Measurements from ENCODE around the gene ZKSCAN8.
A peak's percentile ranks its signal among the peaks of the same experiment; 100 is the strongest.

ZKSCAN8 gene

DNA sequence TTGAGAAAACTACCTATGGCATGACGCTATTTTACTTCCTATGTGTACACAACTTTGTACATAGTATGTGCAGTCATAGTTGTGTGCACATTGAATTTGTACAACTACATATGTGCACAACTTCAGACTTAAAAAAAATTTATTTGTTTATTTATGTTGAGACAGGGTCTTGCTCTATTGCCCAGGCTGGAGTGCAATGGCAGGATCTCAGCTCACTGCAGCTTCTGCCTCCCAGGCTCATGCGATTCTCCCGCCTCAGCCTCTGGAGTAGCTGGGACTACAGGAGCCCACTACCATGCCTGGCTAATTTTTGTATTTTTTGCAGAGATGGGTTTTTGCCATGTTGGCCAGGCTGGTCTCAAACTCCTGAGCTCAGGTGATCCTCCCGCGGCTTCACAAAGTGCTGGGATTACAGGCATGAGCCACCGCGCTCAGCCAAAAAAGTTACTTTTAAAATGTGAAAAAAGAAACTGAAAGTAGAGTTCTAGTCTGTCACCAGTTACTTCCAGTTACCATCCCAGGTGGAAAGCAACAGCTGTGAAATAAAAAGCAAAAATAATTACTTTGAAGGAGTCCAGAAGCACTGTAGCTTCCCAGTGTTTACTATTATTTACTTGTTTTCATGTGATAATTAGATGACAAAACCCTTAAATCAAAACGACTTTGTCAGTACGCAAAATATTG is 1.7 kb upstream of the ZKSCAN8 start:
- peak; percentile 26 for DNase-seq (ENCODE audit: low spot score)

GRCh38 chr6:28140616-28141015 is 1.1 kb upstream of the ZKSCAN8 start:
- no peak for DNase-seq (ENCODE audit: low spot score)

DNA sequence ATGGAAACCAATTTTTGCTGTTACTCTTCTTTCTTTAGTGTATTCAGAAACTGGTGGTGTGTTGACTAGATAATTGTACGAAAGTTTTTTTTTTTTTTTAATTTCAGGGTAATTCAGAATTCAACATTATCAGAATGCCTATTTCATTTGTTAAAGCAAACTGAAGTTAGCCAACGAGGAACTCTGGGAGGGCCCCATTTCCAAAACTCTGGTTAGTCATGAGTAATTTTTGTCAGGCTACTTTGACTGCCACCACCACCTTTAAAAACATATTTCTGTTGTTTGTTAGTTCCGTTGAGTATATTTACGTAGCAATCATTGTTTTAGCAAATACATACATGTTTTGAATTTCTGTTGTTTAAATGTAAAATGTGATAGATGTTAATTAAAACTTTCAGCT is 763 bp downstream of the ZKSCAN8 start:
- DNase-seq (ENCODE audit: low spot score) = peak; percentile 65

DNA sequence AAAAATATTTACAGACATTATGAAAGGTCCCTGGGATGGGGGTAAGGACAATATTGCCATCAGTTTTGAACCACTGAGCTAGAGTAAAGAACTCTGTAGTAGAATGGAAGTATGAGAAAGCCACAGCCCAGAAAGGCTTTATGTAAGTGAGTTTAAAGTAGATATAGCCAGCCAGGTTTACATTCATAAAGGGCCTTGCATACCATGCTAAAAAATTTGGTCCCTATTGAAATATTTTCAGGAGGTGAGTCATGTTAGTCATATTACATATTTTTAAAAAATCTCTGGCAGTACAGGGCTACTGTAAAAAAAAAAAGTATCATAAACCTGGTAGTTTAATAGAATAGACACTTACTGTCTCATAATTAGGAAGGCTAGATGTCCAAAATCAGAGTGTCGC is 3.5 kb downstream of the ZKSCAN8 start:
- DNase-seq (ENCODE audit: low spot score) = no peak

DNA sequence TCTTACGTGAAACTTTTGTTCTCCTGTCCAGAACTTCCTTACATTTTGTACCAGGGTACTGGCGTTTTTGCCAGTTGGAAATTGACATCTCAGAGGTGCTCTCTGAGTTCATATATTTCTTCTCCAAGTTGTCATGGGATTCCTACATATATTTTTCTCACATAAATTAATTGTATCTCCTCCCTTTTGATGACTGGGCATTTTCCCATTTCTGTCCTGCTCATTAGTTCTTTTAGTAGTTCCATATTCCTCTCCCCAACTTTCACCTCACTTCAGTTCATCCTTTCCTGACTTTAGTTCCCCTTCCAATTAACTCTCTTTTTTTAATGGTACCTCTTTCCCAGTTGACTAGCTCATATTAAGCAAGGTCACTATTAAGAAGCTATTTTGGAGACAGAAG is 10.8 kb downstream of the ZKSCAN8 start:
- DNase-seq (ENCODE audit: low spot score) = no peak

DNA sequence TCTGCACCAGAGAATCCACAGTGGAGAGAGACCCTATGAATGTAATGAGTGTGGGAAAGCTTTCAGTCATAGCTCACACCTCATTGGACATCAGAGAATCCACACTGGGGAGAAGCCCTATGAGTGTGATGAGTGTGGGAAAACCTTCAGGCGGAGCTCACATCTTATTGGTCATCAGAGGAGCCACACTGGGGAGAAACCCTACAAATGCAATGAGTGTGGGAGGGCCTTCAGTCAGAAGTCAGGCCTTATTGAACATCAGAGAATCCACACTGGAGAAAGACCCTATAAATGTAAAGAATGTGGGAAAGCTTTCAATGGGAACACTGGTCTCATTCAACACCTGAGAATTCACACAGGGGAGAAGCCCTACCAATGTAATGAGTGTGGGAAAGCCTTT is 11.9 kb downstream of the ZKSCAN8 start:
- no peak for DNase-seq (ENCODE audit: low spot score)

- DNase-seq (ENCODE audit: low spot score) = no peak
Observed at GRCh38 chr6:28154357-28154756, 12.7 kb downstream of the ZKSCAN8 start.

DNA sequence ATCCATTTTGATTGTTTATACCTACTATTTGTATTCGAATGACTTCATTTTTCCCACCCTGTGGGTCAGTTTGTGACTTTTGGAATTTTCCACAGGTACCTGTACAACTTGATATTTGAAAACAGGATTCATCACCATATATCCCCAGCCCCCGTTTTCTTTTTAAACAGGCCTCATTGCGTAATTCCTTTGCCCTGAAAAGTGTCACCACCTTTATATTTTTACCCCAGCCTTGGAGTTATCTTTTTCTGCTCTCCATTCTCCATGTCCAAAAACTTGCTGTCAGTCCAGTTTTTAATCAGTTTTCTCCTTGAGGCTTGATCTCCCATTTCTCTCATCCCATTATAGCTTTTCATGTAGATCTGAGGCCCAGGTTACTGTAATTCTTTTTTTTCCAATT is 16.6 kb downstream of the ZKSCAN8 start:
- DNase-seq (ENCODE audit: low spot score) = no peak

DNA sequence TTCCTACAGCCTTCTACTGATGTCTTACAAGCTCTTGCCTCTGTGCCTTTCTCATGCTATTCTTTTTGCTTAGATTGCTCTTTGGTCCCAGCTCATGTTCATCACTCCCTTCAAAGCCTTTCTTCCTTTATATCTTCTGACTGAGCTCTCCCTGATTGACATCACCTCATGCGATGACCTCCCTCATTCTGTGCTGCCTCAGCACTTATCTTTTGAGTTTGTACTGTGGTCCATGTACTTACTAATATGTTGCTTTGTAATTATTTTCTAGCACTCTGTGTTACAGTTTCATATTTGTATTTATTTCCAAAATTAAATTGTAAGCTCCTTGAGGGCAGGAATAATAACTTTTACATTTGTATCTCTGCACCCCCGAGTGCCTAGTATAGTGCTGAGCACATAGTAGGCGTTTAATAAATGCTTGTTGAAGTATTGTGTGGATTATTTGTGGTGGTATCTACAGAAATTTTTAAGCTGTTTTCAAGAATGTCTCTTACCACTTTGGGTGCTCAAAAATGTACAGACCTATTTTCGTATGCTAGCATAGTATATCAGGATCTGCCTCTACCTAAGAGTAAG is 17.4 kb downstream of the ZKSCAN8 start:
- no peak for DNase-seq (ENCODE audit: low spot score)

- no peak for DNase-seq (ENCODE audit: low spot score)
Observed at GRCh38 chr6:28160233-28160632, 18.6 kb downstream of the ZKSCAN8 start.

- DNase-seq (ENCODE audit: low spot score) = peak; percentile 74
Observed at GRCh38 chr6:28161410-28162079, 19.9 kb downstream of the ZKSCAN8 start.

GRCh38 chr6:28165563-28165962 is 23.9 kb downstream of the ZKSCAN8 start:
- DNase-seq (ENCODE audit: low spot score) = no peak

- DNase-seq (ENCODE audit: low spot score) = no peak
Observed at GRCh38 chr6:28167068-28167467, 25.4 kb downstream of the ZKSCAN8 start.

DNA sequence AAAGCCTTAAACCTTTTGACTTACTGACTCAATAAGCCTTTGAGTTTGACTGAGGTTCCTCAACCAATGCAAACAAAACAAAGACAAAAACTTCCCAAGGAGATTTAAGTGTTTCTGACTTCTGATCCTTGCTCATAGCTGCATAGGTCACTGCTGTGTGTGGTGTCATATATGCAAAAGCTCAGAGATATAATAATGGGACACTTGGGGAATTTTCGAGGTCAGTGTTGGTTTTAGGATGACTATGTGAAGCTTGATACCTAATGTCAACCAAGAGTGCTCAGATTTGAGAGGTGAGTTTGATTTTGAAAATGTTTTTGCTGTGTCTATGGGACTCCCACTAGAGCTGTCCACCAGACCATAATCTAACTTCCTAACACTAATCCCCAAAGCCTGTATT is 26.2 kb downstream of the ZKSCAN8 start:
- DNase-seq (ENCODE audit: low spot score) = no peak

GRCh38 chr6:28171271-28171670 is 29.6 kb downstream of the ZKSCAN8 start:
- DNase-seq (ENCODE audit: low spot score) = no peak

- no peak for DNase-seq (ENCODE audit: low spot score)
Observed at GRCh38 chr6:28172006-28172405, 30.3 kb downstream of the ZKSCAN8 start.

DNA sequence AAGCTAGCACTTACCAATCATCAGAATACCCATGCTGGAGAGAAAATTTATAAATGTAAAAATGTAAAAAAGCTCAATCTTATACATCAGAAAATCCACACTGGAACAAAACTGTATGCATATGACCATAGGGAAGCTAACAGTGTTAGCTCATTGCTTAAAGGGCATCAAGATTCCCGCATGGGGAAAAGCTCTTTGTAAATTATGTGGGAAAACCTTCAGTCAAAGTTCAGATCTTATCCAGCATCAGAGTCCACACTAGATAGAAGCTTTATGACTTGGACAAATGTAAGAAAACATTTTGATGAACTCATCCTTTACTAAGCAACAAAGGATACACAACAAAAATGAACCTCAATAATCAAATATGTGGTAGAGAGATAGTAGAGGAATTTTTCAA is 34.7 kb downstream of the ZKSCAN8 start:
- no peak for DNase-seq (ENCODE audit: low spot score)

- no peak for DNase-seq (ENCODE audit: low spot score)
Observed at GRCh38 chr6:28182255-28182654, 40.6 kb downstream of the ZKSCAN8 start.

DNA sequence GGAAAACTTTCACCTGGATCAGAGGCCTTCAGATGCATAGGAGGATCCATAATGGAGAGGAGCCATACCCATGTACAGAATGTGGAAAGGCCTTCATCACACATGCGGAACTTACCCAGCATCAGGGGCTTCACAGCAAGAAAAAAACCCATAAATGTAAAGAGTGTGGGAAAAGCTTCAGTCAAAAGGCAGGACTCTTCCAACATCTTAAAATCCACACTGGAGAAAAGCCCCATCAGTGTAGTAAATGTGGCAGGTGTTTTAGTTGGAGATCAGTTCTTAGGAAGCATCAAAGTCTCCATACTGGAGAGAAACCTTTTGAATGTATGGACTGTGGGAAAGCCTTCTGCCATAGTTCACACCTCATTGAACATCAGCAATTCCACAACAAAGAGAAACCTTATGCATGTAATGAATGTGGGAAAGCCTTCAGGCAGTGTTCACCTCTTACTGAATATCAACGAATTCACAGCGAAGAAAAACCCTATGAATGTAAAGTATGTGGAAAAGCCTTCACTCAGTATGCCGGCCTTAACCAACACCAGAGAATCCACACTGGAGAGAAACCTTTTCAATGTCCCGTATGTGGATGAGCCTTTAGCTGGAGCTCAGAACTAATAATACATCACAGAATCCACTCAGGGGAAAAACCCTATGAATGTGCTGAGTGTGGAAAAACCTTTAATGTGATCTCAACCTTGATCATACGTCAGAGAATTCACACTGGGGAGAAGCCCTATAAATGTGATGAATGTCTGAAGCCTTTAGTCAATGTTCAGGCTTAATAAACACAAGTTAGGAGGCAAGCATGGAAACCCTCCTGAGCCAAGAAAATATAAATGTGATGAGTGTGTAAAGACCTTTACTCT is 46.7 kb downstream of the ZKSCAN8 start:
- DNase-seq (ENCODE audit: low spot score) = no peak

GRCh38 chr6:28200020-28200419 is 58.3 kb downstream of the ZKSCAN8 start:
- DNase-seq (ENCODE audit: low spot score) = no peak

DNA sequence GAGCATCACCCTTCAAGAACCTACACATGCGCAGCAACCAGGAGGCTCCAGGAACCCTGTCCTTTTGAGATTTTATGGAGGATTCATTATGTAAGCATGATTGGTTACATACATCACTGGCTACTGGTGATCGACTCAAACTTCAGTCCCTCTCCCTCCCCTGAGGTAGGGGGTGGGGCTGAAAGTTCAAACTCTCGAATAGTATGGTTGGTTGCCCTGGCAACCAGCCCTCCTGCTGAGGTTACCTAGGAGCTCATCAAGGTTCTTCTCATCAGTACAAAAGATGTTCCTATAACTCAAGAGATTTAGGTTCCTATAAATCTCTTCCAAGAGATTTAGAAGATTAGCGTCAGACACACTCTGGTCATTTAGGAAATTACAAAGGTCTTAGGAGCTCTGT is 61.5 kb downstream of the ZKSCAN8 start:
- DNase-seq (ENCODE audit: low spot score) = no peak

GRCh38 chr6:28205879-28206278 is 64.2 kb downstream of the ZKSCAN8 start:
- DNase-seq (ENCODE audit: low spot score) = no peak

GRCh38 chr6:28206527-28206926 is 64.8 kb downstream of the ZKSCAN8 start:
- DNase-seq (ENCODE audit: low spot score) = no peak
